Small intestine (tissue), 7 donors: ENCODE results near the gene ALOX15. TPM values are rescaled to one million over a fixed set of nuclear protein-coding genes. Genes with fewer than 3 reads are reported as not detected.
"Not testable (repeated sequence)": the region's sequence is repeated elsewhere in the genome, so short reads cannot be mapped to it uniquely, and the experiment has no call there.

Source experiments
- DNase-seq, 2 donors: peaks; one replicate each; pipeline versions ENCODE4 v3.0.0 to v3.0.0-alpha.2; 2013
- FAIRE-seq: peaks from 2 replicates; lab custom pipeline; 2012; peaks lifted over from hg19 to GRCh38; lab: Jason Lieb, UNC
- H3K27ac ChIP-seq, 3 donors: one replicate each; pipeline ENCODE4 v1.5.1; 2013; ENCODE audit warnings: low read length in 2 of 3, mild to moderate bottlenecking in 2 of 3, control low read depth in 1 of 3, inconsistent platforms in 1 of 3, low read depth in 1 of 3, moderate library complexity in 1 of 3
- H3K27me3 ChIP-seq, 3 donors: one replicate each; pipeline ENCODE4 v1.6.1; 2013; ENCODE audit warnings: low read length in 3 of 3, inconsistent platforms in 1 of 3; ENCODE audit not compliant: control insufficient read depth in 3 of 3, insufficient read depth in 3 of 3
- H3K36me3 ChIP-seq, 3 donors: one replicate each; pipeline ENCODE4 v1.6.1; 2013; ENCODE audit warnings: low read length in 3 of 3, inconsistent platforms in 1 of 3, low read depth in 1 of 3, mild to moderate bottlenecking in 1 of 3, moderate library complexity in 1 of 3; ENCODE audit not compliant: control insufficient read depth in 3 of 3, insufficient read depth in 2 of 3
- H3K4me1 ChIP-seq, 3 donors: one replicate each; pipeline ENCODE4 v1.6.1; 2013; ENCODE audit warnings: low read length in 2 of 3, inconsistent platforms in 1 of 3, low read depth in 1 of 3, mild to moderate bottlenecking in 1 of 3, moderate library complexity in 1 of 3; ENCODE audit not compliant: control insufficient read depth in 3 of 3, insufficient read depth in 2 of 3
- H3K4me3 ChIP-seq, 3 donors: one replicate each; pipeline ENCODE4 v1.5.1; 2013; ENCODE audit warnings: low read length in 3 of 3, control low read depth in 1 of 3, inconsistent platforms in 1 of 3, low read depth in 1 of 3, mild to moderate bottlenecking in 1 of 3, moderate library complexity in 1 of 3
- H3K9me3 ChIP-seq, 2 donors: one replicate each; pipeline ENCODE4 v1.6.1; 2013; ENCODE audit warnings: low read depth in 1 of 2, low read length in 1 of 2; ENCODE audit not compliant: control insufficient read depth in 2 of 2, insufficient read depth in 1 of 2
- WGBS, 3 donors: extraction: QIAGEN DNeasy Blood & Tissue Kit; methylation state at CpG; one replicate each; pipeline ENCODE4 v1.1.7; 2013; 5-methylcytosine and 5-hydroxymethylcytosine counted together
- polyA plus RNA-seq, 4 donors: library from polyadenylated mRNA; stranded (reverse) in 3 of 4; unstranded in 1 of 4; fragments of 200-250 nt in 3 of 4; fragments of 120-200 nt in 1 of 4; gene quantifications; one replicate each; pipeline versions ENCODE4 v1.2.1 to v1.2.3, GENCODE V29; 2013
- donor health status: healthy with polysubstance abuse.
- donor health status: control.
- donor health status: control.
- donor health status: Bipolar disorder and iron deficiency.
- donor health status: healthy.

Gene ALOX15
- polyA plus RNA-seq, 4 donors, result 0.15 to 0.49 (median 0.27) TPM; not detected in 1

- H3K27me3 ChIP-seq, result no peaks in the 10 kb centered on the region
- no peaks in the 10 kb centered on the region for H3K9me3 ChIP-seq
- H3K4me3 ChIP-seq, result no peak overlapping the region
- 34 to 62% (median 38%) methylated on average over 13 of the region's 13 CpGs for WGBS, 3 donors
- peaks cover 0 to 39% (median 0%) of the 10 kb centered on the region in 3 donors for H3K36me3 ChIP-seq
- peak overlapping the region in 1 of 3 donors; percentile 55 for H3K27ac ChIP-seq
- DNase-seq (peak in 1 of 2 donors; percentile 71), FAIRE-seq (no peak)
- H3K4me1 ChIP-seq, result peaks cover 0 to 26% (median 0%) of the 10 kb centered on the region in 3 donors
These were observed 40.9 kb downstream of the ALOX15 start for GRCh38 chr17:4600563-4600962.

- WGBS, 3 donors, result 52 to 59% (median 54%) methylated on average over 24 to 25 of the region's 25 CpGs
- Histone ChIP-seq H3K4me1 (peaks cover 0 to 31% (median 0%) of the 10 kb centered on the region in 3 donors), H3K4me3 (no peak overlapping the region), H3K36me3 (peaks cover 0 to 47% (median 0%) of the 10 kb centered on the region in 3 donors), H3K27ac (peak overlapping the region in 2 of 3 donors; percentile 55), H3K9me3 (no peaks in the 10 kb centered on the region), H3K27me3 (no peaks in the 10 kb centered on the region)
- DNase-seq, result peak in 1 of 2 donors; percentile 71
- FAIRE-seq, result no peak
These were observed 41.8 kb downstream of the ALOX15 start for GRCh38 chr17:4599505-4600281.

GRCh38 chr17:4598776-4599504 lies 42.5 kb downstream of the ALOX15 start:
- no peak overlapping the region for H3K4me3 ChIP-seq
- H3K4me1 ChIP-seq, result peaks cover 0 to 35% (median 0%) of the 10 kb centered on the region in 3 donors
- WGBS, 3 donors, result 79 to 87% (median 84%) methylated on average over 18 to 20 of the region's 20 CpGs
- no peaks in the 10 kb centered on the region for H3K27me3 ChIP-seq
- peaks cover 0 to 47% (median 0%) of the 10 kb centered on the region in 3 donors for H3K36me3 ChIP-seq
- H3K27ac ChIP-seq, result peak overlapping the region in 2 of 3 donors; percentile 4 to 55
- DNase-seq, result peak in 1 of 2 donors; percentile 27
- no peaks in the 10 kb centered on the region for H3K9me3 ChIP-seq
- FAIRE-seq, result no peak

- no peak for FAIRE-seq
- no peaks in the 10 kb centered on the region for H3K9me3 ChIP-seq
- peaks cover 0 to 35% (median 0%) of the 10 kb centered on the region in 3 donors for H3K4me1 ChIP-seq
- H3K27ac ChIP-seq, result no peak overlapping the region
- H3K4me3 ChIP-seq, result no peak overlapping the region
- DNase-seq, result no peak
- H3K27me3 ChIP-seq, result no peaks in the 10 kb centered on the region
- peaks cover 0 to 56% (median 0%) of the 10 kb centered on the region in 3 donors for H3K36me3 ChIP-seq
- 68 to 82% (median 70%) methylated on average over 13 of the region's 13 CpGs for WGBS, 3 donors
These were observed 43.5 kb downstream of the ALOX15 start for GRCh38 chr17:4597975-4598374.

- peaks cover 0 to 59% (median 0%) of the 10 kb centered on the region in 3 donors for H3K36me3 ChIP-seq
- H3K4me1 ChIP-seq, result peaks cover 0 to 35% (median 0%) of the 10 kb centered on the region in 3 donors
- no peak for FAIRE-seq
- H3K27ac ChIP-seq, result no peak overlapping the region
- H3K4me3 ChIP-seq, result no peak overlapping the region
- no peaks in the 10 kb centered on the region for H3K9me3 ChIP-seq
- no peaks in the 10 kb centered on the region for H3K27me3 ChIP-seq
- WGBS, 3 donors, result 93 to 95% (median 94%) methylated on average over 34 to 36 of the region's 36 CpGs
- DNase-seq, result no peak
These were observed 44.7 kb downstream of the ALOX15 start for GRCh38 chr17:4596636-4597380.

GRCh38 chr17:4595685-4596342 lies 45.7 kb downstream of the ALOX15 start:
- Histone ChIP-seq H3K4me1 (peaks cover 0 to 32% (median 0%) of the 10 kb centered on the region in 3 donors), H3K36me3 (peaks cover 0 to 60% (median 0%) of the 10 kb centered on the region in 3 donors)
- not testable (repeated sequence) for H3K27ac ChIP-seq, H3K4me3 ChIP-seq, H3K27me3 ChIP-seq, DNase-seq, FAIRE-seq, H3K9me3 ChIP-seq
- WGBS, 3 donors, result 78 to 84% (median 81%) methylated on average over 19 to 23 of the region's 23 CpGs

- Histone ChIP-seq H3K36me3 (peaks cover 0 to 58% (median 0%) of the 10 kb centered on the region in 3 donors), H3K4me1 (peaks cover 0 to 25% (median 0%) of the 10 kb centered on the region in 3 donors), H3K4me3 (no peak overlapping the region), H3K9me3 (no peaks in the 10 kb centered on the region), H3K27me3 (no peaks in the 10 kb centered on the region), H3K27ac (no peak overlapping the region)
- FAIRE-seq (no peak), DNase-seq (peak; percentile 47 to 73)
- WGBS, 3 donors, result 20 to 36% (median 22%) methylated on average over 29 of the region's 29 CpGs
These were observed 46.4 kb downstream of the ALOX15 start for GRCh38 chr17:4594931-4595684.
